GM23338 (cell line): ENCODE results near the gene TRMT2A. TPM values are rescaled to one million over a fixed set of nuclear protein-coding genes. Genes with fewer than 3 reads are reported as not detected.

Experiments used
- ATAC-seq: fragments of 200-7000 bp; cut with Tn5 transposase; 3 replicates; pipeline ENCODE4 v1.9.1; 2020
- DNase-seq: peaks from one replicate; pipeline ENCODE4 v3.0.0-alpha.2; 2015; ENCODE audit warnings: low spot score
- H2AFZ ChIP-seq: fragments of 200-600 bp; sonication (generic); 2 replicates; pipeline ENCODE4 v1.8.0; 2016; ENCODE audit warnings: antibody characterized with exemption, mild to moderate bottlenecking, moderate library complexity
- H3F3A ChIP-seq: fragments of 200-600 bp; sonication (generic); replicated peaks from 2 replicates; pipeline ENCODE4 v1.8.0; 2017; ENCODE audit warnings: antibody characterized with exemption, mixed run types, low read depth
- H3K27ac ChIP-seq: fragments of 200-600 bp; sonication (generic); 2 replicates; pipeline ENCODE4 v1.6.1; 2016; ENCODE audit warnings: low read depth
- H3K27me3 ChIP-seq: fragments of 200-600 bp; sonication (generic); 2 replicates; pipeline ENCODE4 v1.8.0; 2016; ENCODE audit warnings: mild to moderate bottlenecking, mixed run types, moderate library complexity; ENCODE audit not compliant: insufficient read depth
- H3K36me3 ChIP-seq: fragments of 200-600 bp; sonication (generic); 2 replicates; pipeline ENCODE4 v1.8.0; 2016; ENCODE audit warnings: mild to moderate bottlenecking; ENCODE audit not compliant: insufficient read depth
- H3K4me1 ChIP-seq: fragments of 200-600 bp; sonication (generic); 2 replicates; pipeline ENCODE4 v1.8.0; 2016; ENCODE audit warnings: mild to moderate bottlenecking, moderate library complexity; ENCODE audit not compliant: insufficient read depth
- H3K4me2 ChIP-seq: fragments of 200-600 bp; sonication (generic); 2 replicates; pipeline ENCODE4 v1.7.1; 2017; ENCODE audit warnings: mixed run types
- H3K4me3 ChIP-seq: fragments of 200-600 bp; sonication (generic); 2 replicates; pipeline ENCODE4 v1.6.1; 2016; ENCODE audit warnings: mixed run types
- H3K79me2 ChIP-seq: fragments of 200-600 bp; sonication (generic); replicated peaks from 2 replicates; pipeline ENCODE4 v1.8.0; 2017; ENCODE audit warnings: mild to moderate bottlenecking; ENCODE audit not compliant: insufficient read depth
- H3K9me2 ChIP-seq: fragments of 200-600 bp; sonication (generic); 2 replicates; pipeline ENCODE4 v1.8.0; 2017; ENCODE audit not compliant: insufficient read depth
- H4K20me1 ChIP-seq: fragments of 200-600 bp; sonication (generic); replicated peaks from 2 replicates; pipeline ENCODE4 v1.8.0; 2017; ENCODE audit warnings: mild to moderate bottlenecking; ENCODE audit not compliant: insufficient read depth
- H3K27ac Mint-ChIP-seq: 2 replicates; pipeline ENCODE4 v1.8.0; 2020; ENCODE audit warnings: inconsistent platforms, mild to moderate bottlenecking, moderate library complexity, mixed read lengths
- H3K27me3 Mint-ChIP-seq: 3 replicates; pipeline ENCODE4 v1.8.0; 2022; ENCODE audit warnings: low read depth, mild to moderate bottlenecking, moderate library complexity, mixed read lengths, inconsistent platforms; ENCODE audit not compliant: insufficient read depth, poor library complexity
- H3K36me3 Mint-ChIP-seq: 3 replicates; pipeline ENCODE4 v1.8.0; 2021; ENCODE audit warnings: low read depth, mild to moderate bottlenecking, inconsistent platforms, moderate library complexity, mixed read lengths
- H3K4me1 Mint-ChIP-seq: 3 replicates; pipeline ENCODE4 v1.8.0; 2020; ENCODE audit warnings: mild to moderate bottlenecking, inconsistent platforms, mixed read lengths
- H3K4me3 Mint-ChIP-seq: 3 replicates; pipeline ENCODE4 v1.8.0; 2021; ENCODE audit warnings: moderate library complexity, mild to moderate bottlenecking, inconsistent platforms, mixed read lengths
- H3K9me3 Mint-ChIP-seq: 3 replicates; pipeline ENCODE4 v1.8.0; 2020; ENCODE audit warnings: moderate library complexity, mild to moderate bottlenecking, inconsistent platforms, mixed read lengths
- NANOG ChIP-seq: IDR thresholded peaks from 2 replicates; pipeline ENCODE4 v1.6.1; 2016; ENCODE audit warnings: antibody characterized with exemption, borderline replicate concordance
- ZNF114 ChIP-seq: fragments of 250-450 bp; sonication (Bioruptor Pico); IDR thresholded peaks from 2 replicates; pipeline ENCODE4 v1.5.0; 2020; ENCODE audit warnings: mild to moderate bottlenecking, moderate library complexity
- ZNF331 ChIP-seq: fragments of 250-450 bp; sonication (Bioruptor Pico); IDR thresholded peaks from 2 replicates; pipeline ENCODE4 v1.5.0; 2020; ENCODE audit warnings: low read depth, mild to moderate bottlenecking, moderate library complexity
- polyA plus RNA-seq: library from polyadenylated mRNA; unstranded; fragments of >200 nt; fragmentation: Nextera tagmentation; extraction: Ambion mirVana; gene quantifications from 2 replicates; pipeline ENCODE4 v1.2.1, GENCODE V29; 2016
- total RNA-seq: library from RNA; depleted of rRNA; stranded (reverse); fragments of >200 nt; shearing (Covaris generic); gene quantifications from 2 replicates; pipeline ENCODE4 v1.2.3, GENCODE V29; 2014
- TF ChIP-seq, protein P1 (sequence below), 2 experiments: fragments of 200-600 bp in 1 of 2; sonication (generic) in 1 of 2; conservative IDR thresholded peaks; 2 replicates each; pipeline versions ENCODE4 v1.5.1 to v1.6.1; 2016 to 2017; ENCODE audit warnings: antibody characterized with exemption in 2 of 2, low read depth in 2 of 2, mild to moderate bottlenecking in 2 of 2, moderate library complexity in 1 of 2
- TF ChIP-seq, protein P2 (sequence below): IDR thresholded peaks from one replicate; pipeline ENCODE4 v1.6.1; 2018; ENCODE audit warnings: antibody characterized with exemption; ENCODE audit not compliant: unreplicated experiment
- TF ChIP-seq, protein P3 (sequence below): fragments of 250-450 bp; sonication (Bioruptor Pico); IDR thresholded peaks from 2 replicates; pipeline ENCODE4 v1.5.0; 2020; ENCODE audit warnings: mild to moderate bottlenecking, moderate library complexity

The TRMT2A gene
- total and polyA plus RNA-seq, 2 experiments from 2014 or later, result 41.3 to 61.3 TPM

- Histone ChIP-seq H3K27me3 (no peaks in the 10 kb centered on the region), H3K4me2 (no peak overlapping the region), H3K4me1 (no peaks in the 10 kb centered on the region; the same call in 1 of the 2 replicates), H4K20me1 (peaks cover 56% of the 10 kb centered on the region), H2AFZ (no peak overlapping the region), H3K79me2 (peaks cover 58% of the 10 kb centered on the region), H3K27ac (no peak overlapping the region), H3F3A (peaks cover 13% of the 10 kb centered on the region; the same call in 1 of the 2 replicates), H3K36me3 (peaks cover 26% of the 10 kb centered on the region), H3K4me3 (no peak overlapping the region), H3K9me2 (no peaks in the 10 kb centered on the region)
- TF ChIP-seq, protein P1, sequence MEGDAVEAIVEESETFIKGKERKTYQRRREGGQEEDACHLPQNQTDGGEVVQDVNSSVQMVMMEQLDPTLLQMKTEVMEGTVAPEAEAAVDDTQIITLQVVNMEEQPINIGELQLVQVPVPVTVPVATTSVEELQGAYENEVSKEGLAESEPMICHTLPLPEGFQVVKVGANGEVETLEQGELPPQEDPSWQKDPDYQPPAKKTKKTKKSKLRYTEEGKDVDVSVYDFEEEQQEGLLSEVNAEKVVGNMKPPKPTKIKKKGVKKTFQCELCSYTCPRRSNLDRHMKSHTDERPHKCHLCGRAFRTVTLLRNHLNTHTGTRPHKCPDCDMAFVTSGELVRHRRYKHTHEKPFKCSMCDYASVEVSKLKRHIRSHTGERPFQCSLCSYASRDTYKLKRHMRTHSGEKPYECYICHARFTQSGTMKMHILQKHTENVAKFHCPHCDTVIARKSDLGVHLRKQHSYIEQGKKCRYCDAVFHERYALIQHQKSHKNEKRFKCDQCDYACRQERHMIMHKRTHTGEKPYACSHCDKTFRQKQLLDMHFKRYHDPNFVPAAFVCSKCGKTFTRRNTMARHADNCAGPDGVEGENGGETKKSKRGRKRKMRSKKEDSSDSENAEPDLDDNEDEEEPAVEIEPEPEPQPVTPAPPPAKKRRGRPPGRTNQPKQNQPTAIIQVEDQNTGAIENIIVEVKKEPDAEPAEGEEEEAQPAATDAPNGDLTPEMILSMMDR (conservative IDR thresholded peaks at IDR 0.05; ENCODE audit: low read depth in 2 of 2), result peak in 1 of 2 experiments; percentile 19; a peak in 1 of 4 replicates
- TF ChIP-seq, protein P2, sequence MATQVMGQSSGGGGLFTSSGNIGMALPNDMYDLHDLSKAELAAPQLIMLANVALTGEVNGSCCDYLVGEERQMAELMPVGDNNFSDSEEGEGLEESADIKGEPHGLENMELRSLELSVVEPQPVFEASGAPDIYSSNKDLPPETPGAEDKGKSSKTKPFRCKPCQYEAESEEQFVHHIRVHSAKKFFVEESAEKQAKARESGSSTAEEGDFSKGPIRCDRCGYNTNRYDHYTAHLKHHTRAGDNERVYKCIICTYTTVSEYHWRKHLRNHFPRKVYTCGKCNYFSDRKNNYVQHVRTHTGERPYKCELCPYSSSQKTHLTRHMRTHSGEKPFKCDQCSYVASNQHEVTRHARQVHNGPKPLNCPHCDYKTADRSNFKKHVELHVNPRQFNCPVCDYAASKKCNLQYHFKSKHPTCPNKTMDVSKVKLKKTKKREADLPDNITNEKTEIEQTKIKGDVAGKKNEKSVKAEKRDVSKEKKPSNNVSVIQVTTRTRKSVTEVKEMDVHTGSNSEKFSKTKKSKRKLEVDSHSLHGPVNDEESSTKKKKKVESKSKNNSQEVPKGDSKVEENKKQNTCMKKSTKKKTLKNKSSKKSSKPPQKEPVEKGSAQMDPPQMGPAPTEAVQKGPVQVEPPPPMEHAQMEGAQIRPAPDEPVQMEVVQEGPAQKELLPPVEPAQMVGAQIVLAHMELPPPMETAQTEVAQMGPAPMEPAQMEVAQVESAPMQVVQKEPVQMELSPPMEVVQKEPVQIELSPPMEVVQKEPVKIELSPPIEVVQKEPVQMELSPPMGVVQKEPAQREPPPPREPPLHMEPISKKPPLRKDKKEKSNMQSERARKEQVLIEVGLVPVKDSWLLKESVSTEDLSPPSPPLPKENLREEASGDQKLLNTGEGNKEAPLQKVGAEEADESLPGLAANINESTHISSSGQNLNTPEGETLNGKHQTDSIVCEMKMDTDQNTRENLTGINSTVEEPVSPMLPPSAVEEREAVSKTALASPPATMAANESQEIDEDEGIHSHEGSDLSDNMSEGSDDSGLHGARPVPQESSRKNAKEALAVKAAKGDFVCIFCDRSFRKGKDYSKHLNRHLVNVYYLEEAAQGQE, result no peak
- peaks cover 93% of the 10 kb centered on the region for H3K36me3 Mint-ChIP-seq
- H3K4me1 Mint-ChIP-seq, result peaks cover 20% of the 10 kb centered on the region
- no peak overlapping the region for H3K4me3 Mint-ChIP-seq
- H3K27ac Mint-ChIP-seq, result no peak overlapping the region; the same call in 1 of the 2 replicates
- peaks cover 12% of the 10 kb centered on the region for H3K27me3 Mint-ChIP-seq
- no peaks in the 10 kb centered on the region for H3K9me3 Mint-ChIP-seq
- ATAC-seq, result peak; percentile 63
- DNase-seq, result peak; percentile 43
These were observed 14.7 kb downstream of the TRMT2A start for GRCh38 chr22:20102203-20102780.

DNA sequence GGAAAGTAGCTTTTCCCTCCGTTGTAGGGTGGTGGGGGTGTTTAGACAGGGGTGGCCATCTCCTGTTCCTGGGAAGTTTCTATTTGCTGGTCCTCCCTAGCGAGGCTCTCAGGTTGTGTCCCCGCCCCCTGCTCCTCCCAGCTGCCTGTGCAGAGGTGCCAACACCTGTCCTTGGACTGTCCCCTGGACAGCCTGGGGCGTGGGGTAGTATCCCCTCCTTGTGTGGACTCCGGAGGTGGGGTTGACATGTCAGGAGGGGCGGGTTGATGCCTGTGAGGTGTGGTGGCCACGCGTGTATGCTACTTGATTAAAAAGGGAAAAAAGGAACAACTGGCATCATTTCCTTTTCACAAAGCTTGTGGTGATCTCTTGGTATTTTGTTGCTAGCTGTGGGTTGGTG lies 15.4 kb downstream of the TRMT2A start:
- no peak overlapping the region for H2AFZ ChIP-seq
- peaks cover 65% of the 10 kb centered on the region for H3K79me2 ChIP-seq
- H3K27me3 ChIP-seq, result no peaks in the 10 kb centered on the region
- H3K4me2 ChIP-seq, result no peak overlapping the region
- no peak for DNase-seq
- H3K36me3 Mint-ChIP-seq, result peaks cover 93% of the 10 kb centered on the region
- H3K27ac ChIP-seq, result no peak overlapping the region
- peaks cover 6% of the 10 kb centered on the region for H3K27me3 Mint-ChIP-seq
- H3K4me3 ChIP-seq, result no peak overlapping the region
- H4K20me1 ChIP-seq, result peaks cover 62% of the 10 kb centered on the region
- H3K9me2 ChIP-seq, result no peaks in the 10 kb centered on the region
- H3K4me1 Mint-ChIP-seq, result peaks cover 20% of the 10 kb centered on the region
- H3K4me1 ChIP-seq, result no peaks in the 10 kb centered on the region; the same call in 1 of the 2 replicates
- no peak overlapping the region for H3K4me3 Mint-ChIP-seq
- no peaks in the 10 kb centered on the region for H3K9me3 Mint-ChIP-seq
- H3K27ac Mint-ChIP-seq, result no peak overlapping the region
- peaks cover 32% of the 10 kb centered on the region for H3K36me3 ChIP-seq
- no peak for ATAC-seq
- peaks cover 16% of the 10 kb centered on the region; the same call in 1 of the 2 replicates for H3F3A ChIP-seq
- TF ChIP-seq NANOG (no peak), ZNF114 (CRISPR knock-in tag) (no peak), ZNF331 (CRISPR knock-in tag) (no peak)
- TF ChIP-seq, protein P3, sequence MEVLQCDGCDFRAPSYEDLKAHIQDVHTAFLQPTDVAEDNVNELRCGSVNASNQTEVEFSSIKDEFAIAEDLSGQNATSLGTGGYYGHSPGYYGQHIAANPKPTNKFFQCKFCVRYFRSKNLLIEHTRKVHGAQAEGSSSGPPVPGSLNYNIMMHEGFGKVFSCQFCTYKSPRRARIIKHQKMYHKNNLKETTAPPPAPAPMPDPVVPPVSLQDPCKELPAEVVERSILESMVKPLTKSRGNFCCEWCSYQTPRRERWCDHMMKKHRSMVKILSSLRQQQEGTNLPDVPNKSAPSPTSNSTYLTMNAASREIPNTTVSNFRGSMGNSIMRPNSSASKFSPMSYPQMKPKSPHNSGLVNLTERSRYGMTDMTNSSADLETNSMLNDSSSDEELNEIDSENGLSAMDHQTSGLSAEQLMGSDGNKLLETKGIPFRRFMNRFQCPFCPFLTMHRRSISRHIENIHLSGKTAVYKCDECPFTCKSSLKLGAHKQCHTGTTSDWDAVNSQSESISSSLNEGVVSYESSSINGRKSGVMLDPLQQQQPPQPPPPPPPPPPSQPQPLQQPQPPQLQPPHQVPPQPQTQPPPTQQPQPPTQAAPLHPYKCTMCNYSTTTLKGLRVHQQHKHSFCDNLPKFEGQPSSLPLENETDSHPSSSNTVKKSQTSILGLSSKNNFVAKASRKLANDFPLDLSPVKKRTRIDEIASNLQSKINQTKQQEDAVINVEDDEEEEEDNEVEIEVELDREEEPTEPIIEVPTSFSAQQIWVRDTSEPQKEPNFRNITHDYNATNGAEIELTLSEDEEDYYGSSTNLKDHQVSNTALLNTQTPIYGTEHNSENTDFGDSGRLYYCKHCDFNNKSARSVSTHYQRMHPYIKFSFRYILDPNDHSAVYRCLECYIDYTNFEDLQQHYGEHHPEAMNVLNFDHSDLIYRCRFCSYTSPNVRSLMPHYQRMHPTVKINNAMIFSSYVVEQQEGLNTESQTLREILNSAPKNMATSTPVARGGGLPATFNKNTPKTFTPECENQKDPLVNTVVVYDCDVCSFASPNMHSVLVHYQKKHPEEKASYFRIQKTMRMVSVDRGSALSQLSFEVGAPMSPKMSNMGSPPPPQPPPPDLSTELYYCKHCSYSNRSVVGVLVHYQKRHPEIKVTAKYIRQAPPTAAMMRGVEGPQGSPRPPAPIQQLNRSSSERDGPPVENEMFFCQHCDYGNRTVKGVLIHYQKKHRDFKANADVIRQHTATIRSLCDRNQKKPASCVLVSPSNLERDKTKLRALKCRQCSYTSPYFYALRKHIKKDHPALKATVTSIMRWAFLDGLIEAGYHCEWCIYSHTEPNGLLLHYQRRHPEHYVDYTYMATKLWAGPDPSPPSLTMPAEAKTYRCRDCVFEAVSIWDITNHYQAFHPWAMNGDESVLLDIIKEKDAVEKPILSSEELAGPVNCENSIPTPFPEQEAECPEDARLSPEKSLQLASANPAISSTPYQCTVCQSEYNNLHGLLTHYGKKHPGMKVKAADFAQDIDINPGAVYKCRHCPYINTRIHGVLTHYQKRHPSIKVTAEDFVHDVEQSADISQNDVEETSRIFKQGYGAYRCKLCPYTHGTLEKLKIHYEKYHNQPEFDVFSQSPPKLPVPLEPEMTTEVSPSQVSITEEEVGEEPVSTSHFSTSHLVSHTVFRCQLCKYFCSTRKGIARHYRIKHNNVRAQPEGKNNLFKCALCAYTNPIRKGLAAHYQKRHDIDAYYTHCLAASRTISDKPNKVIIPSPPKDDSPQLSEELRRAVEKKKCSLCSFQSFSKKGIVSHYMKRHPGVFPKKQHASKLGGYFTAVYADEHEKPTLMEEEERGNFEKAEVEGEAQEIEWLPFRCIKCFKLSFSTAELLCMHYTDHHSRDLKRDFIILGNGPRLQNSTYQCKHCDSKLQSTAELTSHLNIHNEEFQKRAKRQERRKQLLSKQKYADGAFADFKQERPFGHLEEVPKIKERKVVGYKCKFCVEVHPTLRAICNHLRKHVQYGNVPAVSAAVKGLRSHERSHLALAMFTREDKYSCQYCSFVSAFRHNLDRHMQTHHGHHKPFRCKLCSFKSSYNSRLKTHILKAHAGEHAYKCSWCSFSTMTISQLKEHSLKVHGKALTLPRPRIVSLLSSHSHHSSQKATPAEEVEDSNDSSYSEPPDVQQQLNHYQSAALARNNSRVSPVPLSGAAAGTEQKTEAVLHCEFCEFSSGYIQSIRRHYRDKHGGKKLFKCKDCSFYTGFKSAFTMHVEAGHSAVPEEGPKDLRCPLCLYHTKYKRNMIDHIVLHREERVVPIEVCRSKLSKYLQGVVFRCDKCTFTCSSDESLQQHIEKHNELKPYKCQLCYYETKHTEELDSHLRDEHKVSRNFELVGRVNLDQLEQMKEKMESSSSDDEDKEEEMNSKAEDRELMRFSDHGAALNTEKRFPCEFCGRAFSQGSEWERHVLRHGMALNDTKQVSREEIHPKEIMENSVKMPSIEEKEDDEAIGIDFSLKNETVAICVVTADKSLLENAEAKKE (CRISPR knock-in tag), result no peak
- TF ChIP-seq, protein P1 (conservative IDR thresholded peaks at IDR 0.05; ENCODE audit: low read depth in 2 of 2), result no peak
